ENCODE results near the gene ERBB4.

The ERBB4 gene

DNA sequence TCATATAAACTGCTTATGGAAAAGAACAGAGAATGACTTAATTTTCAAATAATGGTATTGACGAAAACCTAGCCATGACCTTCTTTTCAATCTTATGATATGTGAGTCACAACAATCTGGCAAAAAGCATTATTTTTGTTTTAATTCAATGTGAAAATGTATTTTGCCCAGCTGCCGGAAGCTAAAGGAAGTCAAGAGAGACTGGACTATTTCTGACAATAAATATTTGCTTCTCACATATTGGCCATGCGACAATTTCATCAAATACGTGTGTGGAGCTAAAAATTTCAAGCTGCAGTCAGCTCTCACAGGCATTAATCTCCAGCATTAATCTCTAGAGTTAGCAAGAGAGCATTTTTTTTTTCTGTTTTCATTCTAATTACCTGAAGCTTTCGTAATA, 1101.2 kb downstream of the ERBB4 start:
- Histone ChIP-seq H3K27me3 (no peaks in the 10 kb centered on the region), H3K4me1 (ENCODE audit: control insufficient read depth in 1 of 2, insufficient read depth in 1 of 2, low read depth in 1 of 2, low read length in 1 of 2) (no peaks in the 10 kb centered on the region), H3K36me3 (no peaks in the 10 kb centered on the region), H3K27ac (no peak overlapping the region), H3K4me3 (ENCODE audit: low read depth in 1 of 2, low read length in 1 of 2) (no peak overlapping the region), H3K9me3 (no peaks in the 10 kb centered on the region)
- TF ChIP-seq, protein P1, sequence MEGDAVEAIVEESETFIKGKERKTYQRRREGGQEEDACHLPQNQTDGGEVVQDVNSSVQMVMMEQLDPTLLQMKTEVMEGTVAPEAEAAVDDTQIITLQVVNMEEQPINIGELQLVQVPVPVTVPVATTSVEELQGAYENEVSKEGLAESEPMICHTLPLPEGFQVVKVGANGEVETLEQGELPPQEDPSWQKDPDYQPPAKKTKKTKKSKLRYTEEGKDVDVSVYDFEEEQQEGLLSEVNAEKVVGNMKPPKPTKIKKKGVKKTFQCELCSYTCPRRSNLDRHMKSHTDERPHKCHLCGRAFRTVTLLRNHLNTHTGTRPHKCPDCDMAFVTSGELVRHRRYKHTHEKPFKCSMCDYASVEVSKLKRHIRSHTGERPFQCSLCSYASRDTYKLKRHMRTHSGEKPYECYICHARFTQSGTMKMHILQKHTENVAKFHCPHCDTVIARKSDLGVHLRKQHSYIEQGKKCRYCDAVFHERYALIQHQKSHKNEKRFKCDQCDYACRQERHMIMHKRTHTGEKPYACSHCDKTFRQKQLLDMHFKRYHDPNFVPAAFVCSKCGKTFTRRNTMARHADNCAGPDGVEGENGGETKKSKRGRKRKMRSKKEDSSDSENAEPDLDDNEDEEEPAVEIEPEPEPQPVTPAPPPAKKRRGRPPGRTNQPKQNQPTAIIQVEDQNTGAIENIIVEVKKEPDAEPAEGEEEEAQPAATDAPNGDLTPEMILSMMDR (IDR thresholded peaks at IDR 0.05) = no peak

DNA sequence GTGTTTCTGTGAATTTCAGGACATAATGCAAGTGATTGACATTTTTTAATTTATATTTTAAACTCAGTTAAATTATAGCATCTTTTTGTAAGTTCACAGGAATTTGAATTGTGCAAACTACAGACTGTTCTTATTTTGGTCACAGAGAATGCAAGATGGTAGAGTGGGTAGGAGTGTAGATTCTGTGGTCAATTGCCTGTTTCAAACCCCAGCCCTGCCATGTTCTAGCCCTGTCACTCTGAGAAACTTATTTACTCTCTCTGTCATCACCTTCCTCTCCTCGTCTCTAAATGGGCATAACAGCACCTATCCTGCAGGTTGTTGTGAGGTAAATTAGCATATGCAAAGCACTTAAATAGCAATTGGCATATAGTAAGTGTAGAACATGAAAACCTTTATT, 1102.4 kb downstream of the ERBB4 start:
- Histone ChIP-seq H3K4me3 (ENCODE audit: low read depth in 1 of 2, low read length in 1 of 2) (no peak overlapping the region), H3K36me3 (no peaks in the 10 kb centered on the region), H3K4me1 (ENCODE audit: control insufficient read depth in 1 of 2, insufficient read depth in 1 of 2, low read depth in 1 of 2, low read length in 1 of 2) (no peaks in the 10 kb centered on the region), H3K27ac (no peak overlapping the region), H3K27me3 (no peaks in the 10 kb centered on the region), H3K9me3 (no peaks in the 10 kb centered on the region)
- TF ChIP-seq, protein P1 (IDR thresholded peaks at IDR 0.05) = no peak

DNA sequence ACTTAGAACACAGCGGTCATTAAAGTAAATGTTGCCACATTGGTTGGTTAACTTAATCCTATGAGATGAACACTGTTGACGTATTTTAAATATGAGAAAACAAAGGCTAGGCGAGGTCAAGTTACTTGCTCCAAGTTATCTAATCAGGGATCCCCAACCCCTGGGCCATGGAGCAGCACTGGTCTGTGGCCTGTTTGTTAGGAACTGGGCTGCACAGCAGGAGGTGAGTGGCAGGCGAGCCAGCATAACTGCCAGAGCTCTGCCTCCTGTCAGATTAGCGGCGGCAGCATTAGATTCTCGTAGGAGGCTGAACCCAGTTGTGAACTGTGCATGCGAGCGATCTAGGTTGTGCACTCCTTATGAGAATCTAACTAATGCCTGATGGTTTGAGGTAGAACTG, 1103.3 kb downstream of the ERBB4 start:
- Histone ChIP-seq H3K36me3 (no peaks in the 10 kb centered on the region), H3K27me3 (no peaks in the 10 kb centered on the region), H3K4me1 (ENCODE audit: control insufficient read depth in 1 of 2, insufficient read depth in 1 of 2, low read depth in 1 of 2, low read length in 1 of 2) (no peaks in the 10 kb centered on the region), H3K9me3 (no peaks in the 10 kb centered on the region), H3K4me3 (ENCODE audit: low read depth in 1 of 2, low read length in 1 of 2) (no peak overlapping the region), H3K27ac (no peak overlapping the region)
- TF ChIP-seq, protein P1 (IDR thresholded peaks at IDR 0.05) = no peak

DNA sequence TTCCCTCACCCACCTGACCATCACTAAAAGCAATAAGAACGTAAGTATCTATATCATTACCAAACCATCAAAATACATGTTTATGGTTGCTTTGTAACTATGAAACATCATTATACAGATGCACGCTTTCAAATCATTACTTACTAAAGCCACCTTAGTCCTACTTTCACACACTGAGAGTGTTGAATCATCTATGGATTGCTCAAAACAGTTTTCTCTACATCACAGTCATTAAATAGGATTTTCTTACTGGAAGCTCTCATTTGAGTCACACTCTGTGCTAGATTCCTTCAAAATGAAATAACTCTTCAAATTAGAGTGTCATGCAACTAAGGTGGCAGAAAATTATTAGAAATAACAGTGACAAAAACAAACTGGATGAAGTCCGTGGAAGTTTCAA, 1103.8 kb downstream of the ERBB4 start:
- no peak overlapping the region for H3K4me3 ChIP-seq (ENCODE audit: low read depth in 1 of 2, low read length in 1 of 2)
- H3K9me3 ChIP-seq = no peaks in the 10 kb centered on the region
- H3K4me1 ChIP-seq (ENCODE audit: control insufficient read depth in 1 of 2, insufficient read depth in 1 of 2, low read depth in 1 of 2, low read length in 1 of 2) = no peaks in the 10 kb centered on the region
- H3K36me3 ChIP-seq = no peaks in the 10 kb centered on the region
- H3K27me3 ChIP-seq = no peaks in the 10 kb centered on the region
- H3K27ac ChIP-seq = no peak overlapping the region
- TF ChIP-seq, protein P1 (IDR thresholded peaks at IDR 0.05) = no peak

DNA sequence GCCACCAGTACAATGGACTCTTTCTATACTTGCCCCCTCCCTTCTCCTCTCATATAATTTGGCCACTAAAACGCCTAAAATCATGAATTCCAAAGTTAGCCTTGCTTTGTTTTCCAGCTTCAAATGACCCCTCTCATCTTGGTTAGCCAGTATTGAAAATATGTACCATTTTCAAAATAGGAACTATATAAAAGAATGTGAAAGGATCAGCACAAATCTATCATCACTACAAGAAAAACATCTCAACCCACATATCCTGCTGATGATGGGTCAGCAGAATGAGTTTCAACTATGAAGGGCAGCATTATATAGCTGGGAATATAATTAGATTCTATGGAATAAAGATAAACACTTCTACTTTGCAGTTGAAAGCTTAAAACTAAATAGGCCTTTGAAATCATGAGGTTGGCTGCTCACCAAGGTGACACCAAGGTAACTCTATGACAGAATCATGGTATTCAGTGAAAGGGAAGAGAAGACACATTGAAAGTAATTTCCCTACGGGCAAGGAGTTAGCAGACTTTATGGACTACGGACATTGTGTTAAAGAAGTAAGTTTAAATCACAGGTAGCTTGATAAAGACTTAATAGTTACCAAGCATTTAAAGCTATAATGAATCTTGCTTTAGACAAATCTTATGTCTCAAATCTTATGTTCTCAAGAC, 1109.2 kb downstream of the ERBB4 start:
- H3K4me3 ChIP-seq (ENCODE audit: low read depth in 1 of 2, low read length in 1 of 2) = no peak overlapping the region
- no peaks in the 10 kb centered on the region for H3K9me3 ChIP-seq
- H3K36me3 ChIP-seq = no peaks in the 10 kb centered on the region
- H3K27ac ChIP-seq = no peak overlapping the region
- TF ChIP-seq, protein P1 (IDR thresholded peaks at IDR 0.05) = no peak
- no peaks in the 10 kb centered on the region for H3K4me1 ChIP-seq (ENCODE audit: control insufficient read depth in 1 of 2, insufficient read depth in 1 of 2, low read depth in 1 of 2, low read length in 1 of 2)
- H3K27me3 ChIP-seq = no peaks in the 10 kb centered on the region
